Muscle of arm (tissue), 12 donors: Measurements from ENCODE around the gene COL15A1. TPM values are rescaled to one million over a fixed set of nuclear protein-coding genes. Genes with fewer than 3 reads are reported as not detected.
A peak's percentile ranks its signal among the peaks of the same experiment; 100 is the strongest.

Experiments
- DNase-seq: peaks from one replicate; pipeline ENCODE4 v3.0.0-alpha.2; 2013
- polyA plus RNA-seq, 12 donors: library from polyadenylated mRNA; unstranded; fragments of 120-200 nt; gene quantifications; one replicate each; pipeline ENCODE4 v1.2.1, GENCODE V29; 2013; ENCODE audit not compliant: insufficient read length in 12 of 12

Gene COL15A1
- polyA plus RNA-seq, 12 donors: 94.2 to 243 (median 172) TPM; not detected in 1

DNA sequence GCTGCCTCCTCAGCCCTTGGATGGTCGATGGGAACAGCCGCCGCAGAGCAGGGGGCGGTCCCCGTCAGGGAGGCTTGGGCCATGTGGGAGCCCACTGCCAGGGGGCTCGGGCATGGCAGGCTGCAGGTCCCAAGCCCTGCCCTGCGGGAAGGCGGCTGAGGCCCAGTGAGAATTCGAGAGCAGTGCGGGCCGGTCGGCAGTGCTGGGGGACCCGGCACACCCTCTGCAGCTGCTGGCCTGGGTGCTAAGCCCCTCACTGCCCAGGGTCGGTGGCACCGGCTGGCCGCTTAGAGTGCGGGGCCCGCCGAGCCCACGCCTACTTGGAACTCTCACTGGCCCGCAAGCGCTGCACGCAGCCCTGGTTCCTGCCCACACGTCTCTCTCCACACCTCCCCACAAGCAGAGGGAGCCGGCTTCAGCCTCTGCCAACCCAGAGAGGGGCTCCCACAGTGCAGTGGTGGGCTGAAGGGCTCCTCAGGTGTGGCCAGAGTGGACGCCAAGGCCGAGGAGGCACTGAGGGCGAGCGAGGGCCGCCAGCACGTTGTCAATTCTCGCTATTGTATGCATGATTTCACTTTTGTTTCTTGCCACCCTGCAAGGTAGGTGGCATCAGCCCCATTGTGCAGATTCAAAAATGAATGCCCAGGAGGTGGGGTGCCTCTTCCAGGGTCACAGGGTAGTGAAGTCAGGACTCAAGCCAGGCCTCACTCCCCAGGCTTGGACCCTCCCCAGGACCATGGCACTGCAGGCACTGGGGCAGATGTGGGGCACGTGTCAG is 48.6 kb downstream of the COL15A1 start:
- no peak for DNase-seq

DNA sequence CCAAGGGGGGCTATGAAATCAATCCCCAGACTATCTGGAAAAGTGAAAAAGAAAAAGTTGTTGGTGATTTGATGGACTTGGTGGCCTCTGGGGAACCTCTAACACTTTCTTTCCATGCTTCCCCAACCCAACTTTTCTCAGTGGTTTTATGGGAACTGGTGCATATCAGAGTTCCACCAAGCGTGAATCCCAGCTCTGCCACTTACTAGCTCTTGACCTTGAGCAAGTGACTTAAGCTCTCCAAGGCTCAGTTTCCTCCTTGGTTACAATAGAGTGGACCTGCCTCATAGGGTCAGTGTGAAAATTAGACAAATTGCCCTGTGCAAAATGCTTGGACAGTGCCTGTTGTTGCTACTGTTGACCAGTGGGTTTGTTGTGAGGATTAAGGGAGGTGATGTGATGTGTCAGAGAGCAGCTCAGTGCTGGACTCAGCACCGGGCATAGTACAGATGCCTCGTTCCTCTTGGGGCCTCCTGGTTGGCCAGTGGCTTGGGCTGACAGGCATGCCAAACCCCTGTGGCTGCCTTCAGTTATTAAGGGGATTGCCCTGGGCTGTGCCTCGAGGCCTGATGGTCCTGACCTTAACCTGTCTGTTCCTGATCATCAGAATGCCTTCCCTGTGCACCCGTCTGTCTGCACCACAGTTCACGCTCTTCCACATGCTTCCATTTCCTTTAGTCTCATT is 49.3 kb downstream of the COL15A1 start:
- no peak for DNase-seq

DNA sequence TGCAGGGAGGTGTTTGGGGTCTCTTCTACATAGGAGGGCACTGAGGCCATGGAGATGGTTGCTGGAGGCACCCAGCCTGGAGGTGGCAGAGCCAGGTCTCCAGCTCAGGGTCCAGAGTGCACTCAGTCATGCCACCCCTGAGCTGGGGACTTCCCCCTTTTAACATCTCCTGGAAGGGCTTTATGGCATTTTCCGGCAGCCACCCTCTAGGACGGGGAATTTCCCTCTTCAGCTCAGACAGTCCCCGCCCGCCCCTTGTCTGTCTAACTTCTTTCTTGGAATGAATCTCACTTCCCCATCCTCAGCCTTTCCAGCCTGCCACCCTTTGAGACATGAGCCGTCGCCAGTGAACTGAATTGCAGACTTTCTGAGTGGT is 49.9 kb downstream of the COL15A1 start:
- no peak for DNase-seq

GRCh38 chr9:98994172-98995058 is 50.7 kb downstream of the COL15A1 start:
- no peak for DNase-seq

DNA sequence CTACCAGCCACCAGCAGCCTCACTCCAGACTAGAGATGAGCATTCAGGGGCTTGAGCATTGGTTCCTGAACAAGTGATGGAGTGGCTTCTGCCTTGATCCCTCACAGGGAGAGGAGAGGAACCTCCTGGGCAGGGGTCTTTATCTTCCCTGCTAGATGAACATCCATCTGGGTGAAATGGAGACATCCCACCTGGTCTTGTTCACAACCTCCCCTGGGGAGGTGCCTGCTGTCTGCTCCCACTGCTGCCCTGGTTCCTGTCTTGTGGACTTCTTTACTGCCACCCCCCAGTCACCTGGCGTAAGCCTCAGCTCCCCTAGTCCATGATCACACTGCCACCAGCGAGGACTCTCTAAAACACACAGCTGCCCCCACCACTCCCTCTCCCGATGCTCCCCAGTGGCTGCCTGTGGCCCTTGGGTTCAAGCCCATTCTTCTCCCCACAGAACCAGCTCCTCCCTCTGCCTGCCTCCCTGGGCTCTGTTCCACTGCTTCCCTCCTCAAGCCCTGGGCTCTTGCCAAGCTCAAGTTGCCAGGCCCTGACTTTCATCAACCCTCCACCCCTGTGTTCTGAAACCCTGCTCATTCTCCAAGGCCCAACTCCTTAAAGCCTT is 51.5 kb downstream of the COL15A1 start:
- DNase-seq: no peak

- DNase-seq: no peak
Observed at GRCh38 chr9:98995971-98996504, 52.3 kb downstream of the COL15A1 start.

GRCh38 chr9:98997604-98998003 is 53.9 kb downstream of the COL15A1 start:
- DNase-seq: no peak

DNA sequence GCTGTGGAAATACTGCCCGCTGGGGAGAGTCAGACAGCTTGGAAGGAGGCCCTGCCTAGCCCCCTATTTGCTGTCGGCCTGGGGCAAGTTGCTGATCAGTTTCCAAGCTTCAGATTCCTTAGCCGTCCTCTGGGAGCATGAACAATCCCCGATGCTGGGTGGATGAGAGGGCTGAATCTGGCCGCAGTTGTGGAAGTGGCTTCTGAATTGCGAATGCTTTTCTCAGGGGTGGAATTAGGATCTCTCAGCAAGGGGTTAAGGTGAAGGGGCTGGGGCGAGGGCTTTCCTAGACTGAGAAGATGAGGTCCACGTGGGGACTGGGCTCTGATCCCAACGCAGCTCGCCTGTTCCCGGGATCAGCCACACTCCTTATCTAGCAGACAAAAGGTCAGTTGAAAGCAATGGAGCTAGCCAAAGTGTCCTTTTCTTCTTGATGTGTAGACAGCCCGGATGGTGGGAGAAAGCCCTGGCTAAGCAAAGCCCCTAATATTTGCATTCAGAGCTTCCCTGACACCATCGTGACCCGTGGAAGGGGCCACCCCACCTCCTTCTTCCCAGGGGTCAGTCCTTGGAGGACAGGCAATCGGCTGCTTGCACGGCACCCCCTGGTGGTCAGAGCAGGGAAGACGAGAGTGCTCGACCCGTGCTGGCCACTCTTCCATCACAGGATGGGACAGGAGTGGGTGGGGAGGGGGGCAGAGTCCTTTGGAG is 54.9 kb downstream of the COL15A1 start:
- peak; percentile 65 for DNase-seq

- no peak for DNase-seq
Observed at GRCh38 chr9:98999152-98999525, 55.4 kb downstream of the COL15A1 start.

DNA sequence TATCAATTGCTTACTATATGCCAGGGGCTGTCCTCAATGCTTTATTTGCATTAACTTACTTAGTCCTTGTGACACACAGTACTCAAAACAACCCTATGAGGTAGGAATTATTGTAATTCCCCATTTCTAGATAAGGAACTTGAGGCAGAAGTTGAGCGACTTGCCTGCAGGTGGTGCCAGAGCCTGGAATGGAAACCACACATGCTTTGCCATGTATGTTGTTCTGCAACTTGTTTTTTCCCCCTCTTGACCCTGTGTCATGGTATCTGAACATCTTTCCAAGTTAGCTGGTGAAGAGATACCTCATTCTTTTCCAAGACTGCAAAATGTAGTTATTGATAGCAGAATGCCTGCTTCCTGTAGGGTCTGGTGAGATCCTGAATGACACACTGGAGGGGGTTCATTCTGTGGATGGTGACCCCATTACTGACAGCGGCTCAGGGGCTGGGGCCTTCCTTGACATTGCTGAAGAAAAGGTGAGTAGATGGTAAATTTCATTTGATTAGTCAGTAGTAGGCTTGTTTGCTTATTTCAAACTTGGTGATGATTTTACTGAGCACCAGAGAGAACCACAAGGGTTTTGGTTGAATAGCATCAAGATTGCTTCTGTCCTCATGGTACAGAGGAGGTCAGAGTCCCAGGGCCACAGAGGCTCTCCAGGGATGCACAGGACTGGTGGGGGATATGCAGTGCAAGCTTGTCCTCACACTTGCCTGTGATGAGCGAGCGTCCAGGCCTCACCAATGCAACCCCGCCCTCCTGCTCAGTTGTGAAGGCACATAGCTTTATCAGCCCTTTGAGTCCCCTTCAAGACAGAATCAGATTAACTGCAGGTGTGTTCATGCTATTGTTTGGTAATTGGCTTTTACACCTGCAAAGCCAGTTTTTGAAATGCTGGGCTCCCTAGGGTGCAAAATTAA is 57.0 kb downstream of the COL15A1 start:
- no peak for DNase-seq

GRCh38 chr9:99001892-99002291 is 58.2 kb downstream of the COL15A1 start:
- DNase-seq: no peak

DNA sequence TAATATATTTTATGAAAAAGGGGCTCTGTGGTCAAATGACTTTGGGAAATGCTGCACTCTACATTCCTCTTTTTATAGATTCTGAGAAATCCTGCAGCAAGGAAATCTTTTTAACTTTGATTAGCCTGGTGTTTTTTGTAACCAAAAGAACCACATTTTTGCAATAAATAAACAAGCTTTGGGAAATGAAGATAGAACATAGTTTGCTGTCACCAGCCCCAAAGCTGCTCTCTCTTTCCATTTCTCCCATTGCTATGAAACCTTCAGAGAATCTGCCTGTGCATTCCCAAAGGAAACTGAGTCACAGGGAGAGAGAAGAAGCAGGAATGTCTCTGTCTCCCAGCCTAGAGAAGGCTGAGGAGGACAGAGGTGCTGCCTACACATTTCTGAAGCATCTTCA is 59.0 kb downstream of the COL15A1 start:
- no peak for DNase-seq

DNA sequence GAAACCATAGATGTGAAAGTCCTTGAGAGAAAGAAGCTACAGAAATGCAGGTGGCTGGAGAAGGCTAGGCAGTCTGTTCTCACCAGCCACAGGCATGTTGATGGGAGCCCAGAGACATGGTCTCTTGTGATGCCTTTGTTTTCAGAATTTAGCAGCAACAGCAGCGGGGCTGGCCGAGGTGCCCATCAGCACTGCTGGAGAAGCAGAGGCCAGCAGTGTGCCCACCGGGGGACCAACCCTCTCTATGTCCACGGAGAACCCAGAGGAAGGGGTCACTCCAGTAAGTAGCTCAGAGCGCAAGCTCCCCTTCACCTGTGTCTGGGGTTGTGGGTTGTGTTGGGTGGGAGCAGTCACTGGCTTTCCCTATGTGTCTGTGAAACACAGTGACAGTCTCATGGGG is 59.6 kb downstream of the COL15A1 start:
- no peak for DNase-seq

- DNase-seq: no peak
Observed at GRCh38 chr9:99004115-99004514, 60.4 kb downstream of the COL15A1 start.

- no peak for DNase-seq
Observed at GRCh38 chr9:99004717-99005460, 61.2 kb downstream of the COL15A1 start.

GRCh38 chr9:99005651-99006050 is 61.9 kb downstream of the COL15A1 start:
- no peak for DNase-seq

DNA sequence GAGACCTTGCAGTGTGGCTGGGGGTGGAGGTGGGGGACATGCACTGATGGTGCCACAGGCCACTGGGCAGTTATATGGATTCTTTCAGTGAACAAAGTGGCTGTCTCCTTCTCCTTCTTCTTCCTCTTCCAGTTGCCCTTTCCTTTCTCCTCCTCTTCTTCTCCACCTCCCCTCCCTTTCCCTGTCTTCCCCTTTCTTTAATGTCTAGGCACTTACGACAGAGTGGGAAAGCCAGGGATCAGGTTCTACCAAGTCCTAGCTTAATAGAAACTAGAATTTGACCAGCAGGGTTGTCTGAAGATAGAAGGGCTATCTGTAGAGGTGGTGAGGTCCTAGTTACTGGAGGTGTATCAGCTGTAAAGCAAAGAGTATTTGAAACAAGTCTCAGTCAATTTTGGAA is 62.8 kb downstream of the COL15A1 start:
- no peak for DNase-seq

- no peak for DNase-seq
Observed at GRCh38 chr9:99006979-99007378, 63.3 kb downstream of the COL15A1 start.

DNA sequence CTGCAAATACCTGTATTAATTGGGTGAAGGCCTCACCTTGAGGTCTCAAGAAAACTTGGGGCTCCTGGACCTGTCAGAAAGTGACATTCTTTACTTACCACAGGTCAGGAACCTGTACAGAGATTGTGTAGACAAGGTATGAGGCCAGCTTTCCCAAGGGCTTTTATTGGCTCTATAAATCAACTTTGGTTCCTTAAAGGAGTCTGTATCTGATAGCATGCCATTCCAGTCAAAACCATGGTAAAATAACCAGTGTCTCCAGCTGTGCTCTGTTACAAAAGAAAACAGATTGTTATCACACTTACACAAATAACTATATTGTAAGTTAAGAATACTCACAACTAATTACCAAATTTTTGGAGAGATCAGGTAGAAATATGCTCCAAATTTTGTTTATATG is 64.5 kb downstream of the COL15A1 start:
- no peak for DNase-seq
